GM12875 (cell line): ENCODE results near the gene GBE1.

Experiments used
- H3K4me3 ChIP-seq: one replicate; pipeline ENCODE4 v1.5.1; 2011; ENCODE audit warnings: low read depth, low read length, control low read depth
- TF ChIP-seq, protein P1 (sequence below): IDR thresholded peaks from 2 replicates; pipeline ENCODE4 v1.5.1; 2011; ENCODE audit warnings: low read depth, mild to moderate bottlenecking, control low read depth, inconsistent platforms, low read length, moderate library complexity, borderline replicate concordance; ENCODE audit not compliant: insufficient read depth

The GBE1 gene

GRCh38 chr3:81592101-81592500 lies 169.3 kb downstream of the GBE1 start:
- H3K4me3 ChIP-seq: no peak overlapping the region
- TF ChIP-seq, protein P1, sequence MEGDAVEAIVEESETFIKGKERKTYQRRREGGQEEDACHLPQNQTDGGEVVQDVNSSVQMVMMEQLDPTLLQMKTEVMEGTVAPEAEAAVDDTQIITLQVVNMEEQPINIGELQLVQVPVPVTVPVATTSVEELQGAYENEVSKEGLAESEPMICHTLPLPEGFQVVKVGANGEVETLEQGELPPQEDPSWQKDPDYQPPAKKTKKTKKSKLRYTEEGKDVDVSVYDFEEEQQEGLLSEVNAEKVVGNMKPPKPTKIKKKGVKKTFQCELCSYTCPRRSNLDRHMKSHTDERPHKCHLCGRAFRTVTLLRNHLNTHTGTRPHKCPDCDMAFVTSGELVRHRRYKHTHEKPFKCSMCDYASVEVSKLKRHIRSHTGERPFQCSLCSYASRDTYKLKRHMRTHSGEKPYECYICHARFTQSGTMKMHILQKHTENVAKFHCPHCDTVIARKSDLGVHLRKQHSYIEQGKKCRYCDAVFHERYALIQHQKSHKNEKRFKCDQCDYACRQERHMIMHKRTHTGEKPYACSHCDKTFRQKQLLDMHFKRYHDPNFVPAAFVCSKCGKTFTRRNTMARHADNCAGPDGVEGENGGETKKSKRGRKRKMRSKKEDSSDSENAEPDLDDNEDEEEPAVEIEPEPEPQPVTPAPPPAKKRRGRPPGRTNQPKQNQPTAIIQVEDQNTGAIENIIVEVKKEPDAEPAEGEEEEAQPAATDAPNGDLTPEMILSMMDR: no peak

DNA sequence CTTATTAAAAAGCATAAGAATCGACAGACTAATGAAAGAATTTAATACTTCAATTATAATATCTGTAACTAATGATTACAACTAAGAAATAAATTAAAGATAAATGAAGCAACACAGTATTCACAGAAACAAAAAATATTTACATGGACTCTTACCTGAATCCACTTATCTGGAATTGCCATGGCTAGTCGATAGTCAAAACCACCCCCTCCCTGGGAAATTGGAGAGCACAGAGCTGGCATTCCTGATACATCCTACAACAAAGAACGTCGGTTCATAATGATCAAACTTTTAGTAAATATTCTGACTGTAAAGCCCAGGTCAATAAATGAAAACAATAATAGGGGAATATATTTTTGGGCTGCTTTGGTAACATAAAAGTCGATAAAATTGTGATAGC lies 175.5 kb downstream of the GBE1 start:
- TF ChIP-seq, protein P1: no peak
- H3K4me3 ChIP-seq: no peak overlapping the region

DNA sequence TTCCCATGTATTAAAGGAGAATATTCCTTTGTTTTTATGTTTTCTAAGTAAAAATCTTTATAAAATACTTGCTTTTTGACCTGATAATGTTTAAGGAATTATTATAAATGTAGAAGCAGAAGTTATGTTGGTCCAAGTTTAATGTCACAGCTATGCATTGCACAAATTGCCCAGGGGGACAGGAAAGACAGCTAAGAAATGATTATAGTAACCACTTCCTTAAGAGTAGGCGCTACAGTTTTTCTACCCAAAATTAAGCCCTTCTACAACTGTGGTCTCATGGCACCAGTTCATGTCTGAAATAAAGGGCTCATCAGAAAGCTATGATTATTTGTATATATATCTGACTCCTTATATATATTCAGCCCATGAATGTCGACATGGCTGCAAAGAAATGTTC lies 176.4 kb downstream of the GBE1 start:
- TF ChIP-seq, protein P1: no peak
- H3K4me3 ChIP-seq: no peak overlapping the region

DNA sequence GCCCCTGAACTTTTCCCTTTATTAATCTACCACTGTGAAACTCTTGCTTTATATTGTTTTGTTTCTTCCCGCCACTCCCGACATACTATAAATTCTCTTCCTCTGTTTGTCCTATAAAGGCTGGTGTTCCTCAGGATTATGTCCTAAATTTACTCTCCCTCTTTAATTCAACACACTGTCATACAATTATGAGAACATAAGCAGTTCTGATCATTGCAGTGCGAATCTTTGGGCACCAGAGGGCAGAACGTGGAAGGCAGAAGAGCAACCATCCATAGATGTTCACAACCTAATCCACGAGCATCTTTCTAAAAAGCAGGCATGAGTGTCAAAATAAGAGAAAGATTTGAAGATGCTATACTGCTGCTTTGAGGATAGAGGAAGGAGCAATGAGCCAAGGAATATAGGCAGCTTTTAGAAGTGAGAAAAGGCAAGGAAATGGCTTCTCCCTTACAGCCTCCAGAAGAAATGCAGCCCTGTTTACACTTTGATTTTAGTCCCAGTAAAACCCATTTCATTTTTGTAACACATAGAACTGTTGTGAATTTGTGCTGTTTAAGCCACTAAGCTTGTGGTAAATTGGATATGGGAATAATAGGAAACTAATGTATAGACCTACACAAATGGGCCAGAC lies 179.4 kb downstream of the GBE1 start:
- TF ChIP-seq, protein P1: peak; percentile 64; the same call in 1 of the 2 replicates
- no peak overlapping the region for H3K4me3 ChIP-seq

GRCh38 chr3:81580355-81580754 lies 181.1 kb downstream of the GBE1 start:
- H3K4me3 ChIP-seq: no peak overlapping the region
- TF ChIP-seq, protein P1: no peak

GRCh38 chr3:81579744-81580143 lies 181.7 kb downstream of the GBE1 start:
- no peak overlapping the region for H3K4me3 ChIP-seq

More at GRCh38 chr3:81579744-81580143, 181.7 kb downstream of the GBE1 start:
- TF ChIP-seq, protein P1: no peak
